Endometrial microvascular endothelial cells (primary cell): ENCODE data around the gene MRPL49. TPM values are rescaled to one million over a fixed set of nuclear protein-coding genes. Genes with fewer than 3 reads are reported as not detected.
"Not testable (repeated sequence)": the region's sequence is repeated elsewhere in the genome, so short reads cannot be mapped to it uniquely, and the experiment has no call there.

Source experiments
- in situ Hi-C: cut with HindIII; loops from 2 replicates; pipeline ENCODE4 v1.10.0; 2017; ENCODE audit warnings: low sequenced_read_pairs, low pct_unique_long_range_greater_than_20kb; ENCODE audit errors: inconsistent ontology term
- total RNA-seq: library from RNA; depleted of rRNA; stranded (reverse); fragments of >200 nt; gene quantifications from one replicate; pipeline ENCODE4 v1.2.3, GENCODE V29; 2015; ENCODE audit errors: inconsistent ontology term

The MRPL49 gene
- total RNA-seq, 1 donor from 2014 or later = 56.2 TPM

DNA sequence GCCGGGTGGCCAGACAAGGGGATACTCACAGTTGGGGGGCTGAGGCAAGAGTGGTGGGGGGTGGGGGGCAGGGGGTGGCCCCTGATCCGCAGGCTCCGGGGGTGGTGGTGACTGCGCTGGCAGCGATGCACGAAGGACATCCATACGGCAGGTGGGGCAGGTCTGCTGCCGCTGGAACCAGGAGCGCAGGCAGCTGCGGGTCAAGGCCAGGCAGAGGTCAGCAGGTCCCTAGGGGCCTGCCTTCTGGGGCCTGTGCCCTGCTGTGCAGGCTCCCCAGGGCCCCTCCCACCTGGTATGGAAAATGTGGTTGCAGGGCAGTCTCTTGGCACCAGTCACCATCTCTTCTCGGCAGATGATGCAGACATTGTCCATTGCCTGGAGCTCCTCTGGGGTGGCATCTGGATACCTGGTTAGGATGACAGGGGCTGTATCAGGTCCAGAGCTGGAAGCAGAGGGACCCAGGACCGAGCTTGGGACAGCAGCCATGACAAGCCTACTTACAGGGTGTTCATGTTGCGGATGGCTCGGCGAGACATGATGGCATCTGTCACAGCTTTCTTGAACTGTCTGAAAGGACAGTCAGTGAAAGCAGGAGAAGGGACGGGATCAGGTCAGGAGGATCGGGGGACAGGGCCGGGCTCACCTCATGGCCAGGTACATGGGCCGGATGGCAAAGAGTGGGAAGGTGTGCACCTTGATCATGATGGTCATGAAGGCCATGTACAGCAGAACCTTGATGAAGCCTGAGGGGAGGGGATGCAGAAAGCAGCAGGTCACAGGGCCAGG lies 8.7 kb downstream of the MRPL49 start:
- in situ Hi-C loops = no loop called here

DNA sequence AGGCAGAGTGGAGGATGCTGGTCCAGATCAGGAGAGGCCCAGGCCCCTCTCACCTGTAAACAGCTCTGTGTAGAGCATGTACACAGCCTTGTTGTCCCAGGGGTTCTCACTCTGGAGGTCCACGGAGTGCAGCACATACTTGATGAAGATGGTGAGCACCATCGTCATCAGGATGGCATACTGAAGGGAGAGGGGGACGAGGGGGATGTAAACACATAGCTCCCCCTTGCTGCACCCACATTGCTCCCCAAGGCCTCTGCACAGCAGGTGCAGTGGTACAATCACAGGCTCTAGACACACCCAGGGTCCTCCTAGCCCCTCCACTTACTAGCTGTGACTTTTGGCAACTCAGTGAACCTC lies 9.3 kb downstream of the MRPL49 start:
- in situ Hi-C loops = no loop called here

DNA sequence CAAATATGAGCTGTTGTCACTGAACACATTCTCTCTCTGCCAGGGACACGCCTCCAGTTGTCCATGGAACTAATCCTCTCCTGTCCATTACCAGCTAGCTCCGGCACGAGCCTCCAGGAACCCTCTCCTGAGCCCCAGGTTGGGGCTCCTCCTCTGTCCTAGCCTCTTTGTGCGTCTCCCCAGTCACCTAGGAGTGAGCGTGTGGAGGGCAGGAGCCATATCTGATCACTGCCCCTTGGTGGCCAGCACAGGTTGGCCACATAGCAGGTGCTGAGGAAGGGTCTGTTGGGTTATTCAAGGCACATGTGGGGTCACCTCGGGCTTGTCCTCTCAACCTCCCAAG lies 9.7 kb downstream of the MRPL49 start:
- in situ Hi-C loops = no loop called here

DNA sequence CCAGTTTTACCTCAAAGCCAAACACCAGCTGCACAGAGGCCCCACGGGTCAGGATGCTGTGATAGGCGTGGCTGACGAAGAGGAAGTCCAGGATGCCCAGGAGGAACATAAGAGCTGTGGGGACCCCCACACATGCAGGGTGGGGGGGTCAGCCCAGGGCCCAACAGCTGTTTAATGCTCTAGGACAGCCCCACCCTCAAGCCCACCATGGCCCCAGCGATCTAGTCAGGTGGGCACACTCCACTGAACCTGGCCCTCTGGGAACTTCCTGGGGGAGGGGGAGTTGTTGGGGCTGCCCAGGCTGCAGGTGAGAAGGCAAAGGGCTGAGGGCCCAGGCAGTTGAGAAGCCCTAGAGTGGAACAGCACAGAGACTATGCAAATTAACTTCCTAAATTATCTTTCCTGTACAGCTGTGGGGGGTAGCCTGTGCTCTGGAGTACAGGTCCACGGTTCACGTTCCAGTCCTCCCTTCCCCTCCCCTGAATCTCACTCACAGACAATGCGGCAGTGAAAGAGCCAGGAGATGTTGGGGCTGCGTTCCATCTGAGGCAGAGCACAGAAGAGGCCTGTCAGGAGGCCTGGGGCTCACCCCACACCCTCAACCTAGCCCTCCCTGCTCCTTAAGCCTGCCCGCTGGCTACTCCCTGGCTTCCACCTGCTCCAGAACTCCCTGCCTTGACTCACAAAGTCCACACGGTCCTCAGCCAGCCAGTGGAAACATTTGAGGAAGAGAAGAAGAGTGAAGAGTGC lies 10.3 kb downstream of the MRPL49 start:
- in situ Hi-C loops = no loop called here

DNA sequence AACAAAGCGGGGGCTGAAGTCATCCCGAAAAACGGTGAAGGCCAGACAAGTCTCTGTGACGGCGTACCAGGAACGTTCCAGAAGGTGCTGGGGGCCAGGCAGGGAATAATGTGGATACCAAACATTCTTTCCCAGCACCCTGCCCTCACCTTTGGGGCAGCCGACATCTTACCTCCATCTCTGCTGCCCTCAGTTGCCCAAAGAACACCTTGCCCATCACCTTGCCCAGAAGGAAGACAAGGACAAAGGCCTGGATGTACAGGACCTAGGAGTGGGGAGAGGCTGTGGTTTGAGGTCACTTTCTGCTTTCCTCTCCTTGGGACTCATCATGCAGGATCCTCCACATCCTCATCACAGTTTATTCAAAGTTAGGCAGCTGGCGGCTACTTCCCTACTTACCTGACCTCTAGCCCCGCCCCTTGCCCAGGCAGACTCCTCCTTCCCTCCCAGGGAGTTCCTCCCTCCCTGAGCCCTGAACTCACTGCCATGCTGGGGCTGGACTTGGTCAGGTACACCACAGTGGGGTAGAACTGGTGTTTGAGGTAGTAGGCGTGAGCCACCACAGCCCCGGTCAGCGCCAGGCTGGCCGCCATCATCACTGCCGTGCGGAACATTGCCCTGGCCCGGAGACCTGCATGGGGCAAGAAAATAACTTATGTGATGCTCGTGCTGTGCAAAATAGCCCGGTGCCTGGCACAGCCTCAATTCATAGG lies 11.0 kb downstream of the MRPL49 start:
- in situ Hi-C loops = no loop called here

DNA sequence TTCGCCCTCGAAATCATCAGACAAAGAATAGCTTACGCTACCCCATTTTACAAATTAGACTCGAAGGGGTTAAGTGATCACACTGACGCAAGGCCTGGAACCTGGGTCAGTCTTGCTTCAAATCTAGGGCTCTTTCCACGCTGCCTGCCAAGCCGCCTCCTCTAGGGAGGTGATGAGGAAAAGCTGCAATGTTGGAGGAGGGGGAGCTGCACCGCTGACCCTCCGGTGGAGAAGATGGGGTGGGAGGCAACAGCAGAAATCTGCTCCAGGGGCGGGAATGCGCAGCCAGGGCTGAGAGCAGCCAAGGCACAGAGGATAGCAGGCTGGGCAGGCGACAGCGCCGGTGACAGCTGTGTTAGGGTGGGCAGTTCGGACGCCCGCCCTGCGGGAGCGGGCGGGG lies 11.6 kb downstream of the MRPL49 start:
- in situ Hi-C loops = no loop called here

DNA sequence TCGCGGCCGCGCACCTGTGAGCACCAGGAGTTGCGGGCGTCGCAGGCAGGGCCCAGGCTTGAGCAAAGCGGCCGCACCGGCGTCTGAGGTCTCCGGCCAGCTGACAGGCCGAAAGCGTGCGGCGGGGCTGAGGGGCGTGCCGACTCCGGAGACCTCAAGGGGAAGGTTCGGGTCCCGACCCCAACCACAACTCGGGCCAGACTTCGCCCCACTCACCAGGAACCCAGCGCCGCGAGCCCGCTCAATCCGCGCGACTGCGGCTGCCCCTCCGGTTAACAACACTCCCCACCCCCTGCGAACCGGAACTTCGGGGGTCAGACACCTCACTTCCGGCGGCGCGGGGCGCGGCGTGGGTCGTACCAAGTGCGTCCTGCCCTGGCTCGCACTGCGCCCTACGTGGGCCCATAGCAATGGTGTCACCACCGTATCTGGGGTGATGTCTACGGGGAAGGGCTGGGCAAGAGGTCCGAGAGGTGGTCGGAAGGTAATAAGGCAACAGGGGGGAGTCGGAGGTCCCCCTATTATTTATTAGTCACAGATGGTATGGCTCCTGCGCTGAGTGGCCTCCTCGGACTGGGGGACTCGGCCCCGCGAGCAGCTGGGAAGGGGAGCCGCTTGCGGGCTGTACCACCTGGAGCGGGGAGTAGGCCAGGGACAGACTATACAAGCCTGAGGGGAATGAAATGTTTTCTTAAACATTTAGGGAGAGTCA lies 12.3 kb downstream of the MRPL49 start, which contains the start of gene SYVN1:
SYVN1 (minus strand) TSS at position 280 of the 712 bp plus-strand sequence. CDS start 918 bp downstream, outside the sequence.
- in situ Hi-C loops = no loop called here

DNA sequence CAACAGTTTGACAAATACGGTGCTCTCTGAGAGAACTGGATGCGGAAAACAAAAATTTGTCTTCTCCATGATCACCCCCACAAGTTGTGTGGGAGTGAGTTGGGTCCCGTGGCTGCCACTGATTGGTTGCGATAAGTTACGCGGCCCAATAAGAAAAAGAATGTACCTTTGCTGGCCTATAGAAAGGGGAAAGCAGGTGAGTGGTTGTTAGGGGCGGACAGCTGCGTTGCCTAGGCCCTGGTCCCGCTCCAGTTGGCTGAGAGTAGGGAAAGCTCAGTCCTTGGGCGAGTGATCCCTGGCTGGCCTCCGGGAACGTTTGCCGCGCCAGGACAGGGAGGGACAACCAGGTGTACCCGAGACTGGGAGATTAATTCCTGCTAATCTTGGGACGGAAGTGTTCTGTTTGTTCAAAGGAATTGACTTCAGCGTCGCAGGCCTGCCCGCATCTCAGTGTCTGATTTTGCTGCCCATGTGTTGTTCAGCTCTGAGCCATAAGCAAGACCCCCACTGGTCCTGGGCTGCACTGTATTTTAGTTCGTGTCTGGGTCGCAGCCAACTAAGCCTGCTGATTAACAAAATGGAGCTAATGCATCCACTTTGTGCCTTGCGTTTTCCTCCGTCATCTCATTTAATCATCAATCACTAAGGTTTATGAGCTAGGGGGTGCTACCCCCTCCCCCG lies 13.0 kb downstream of the MRPL49 start:
- in situ Hi-C loops = no loop called here

DNA sequence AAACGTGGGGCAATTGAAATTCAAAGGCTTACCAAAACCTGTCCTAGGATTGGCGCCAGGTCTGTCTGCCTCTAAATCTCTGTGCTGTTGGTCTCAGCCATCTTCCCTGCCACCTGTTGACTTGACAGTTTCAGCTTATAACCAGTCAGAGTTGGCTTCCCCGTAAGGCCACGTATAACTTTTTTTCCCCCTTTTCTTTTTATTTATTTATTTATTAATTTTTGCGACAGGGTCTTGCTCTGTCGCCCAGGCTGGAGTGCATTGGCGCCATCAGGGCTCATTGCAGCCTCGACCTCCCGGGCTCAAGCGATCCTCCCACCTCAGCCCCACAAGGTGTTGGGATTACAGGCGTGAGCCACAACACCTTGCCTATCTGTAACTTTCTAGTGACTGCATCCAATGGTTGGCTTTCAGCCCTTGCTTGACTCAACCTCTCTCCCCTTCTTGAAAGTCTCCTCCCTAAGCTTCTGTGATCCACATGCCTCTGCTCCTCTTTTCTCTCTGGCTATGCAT lies 13.6 kb downstream of the MRPL49 start:
- in situ Hi-C loops = no loop called here

DNA sequence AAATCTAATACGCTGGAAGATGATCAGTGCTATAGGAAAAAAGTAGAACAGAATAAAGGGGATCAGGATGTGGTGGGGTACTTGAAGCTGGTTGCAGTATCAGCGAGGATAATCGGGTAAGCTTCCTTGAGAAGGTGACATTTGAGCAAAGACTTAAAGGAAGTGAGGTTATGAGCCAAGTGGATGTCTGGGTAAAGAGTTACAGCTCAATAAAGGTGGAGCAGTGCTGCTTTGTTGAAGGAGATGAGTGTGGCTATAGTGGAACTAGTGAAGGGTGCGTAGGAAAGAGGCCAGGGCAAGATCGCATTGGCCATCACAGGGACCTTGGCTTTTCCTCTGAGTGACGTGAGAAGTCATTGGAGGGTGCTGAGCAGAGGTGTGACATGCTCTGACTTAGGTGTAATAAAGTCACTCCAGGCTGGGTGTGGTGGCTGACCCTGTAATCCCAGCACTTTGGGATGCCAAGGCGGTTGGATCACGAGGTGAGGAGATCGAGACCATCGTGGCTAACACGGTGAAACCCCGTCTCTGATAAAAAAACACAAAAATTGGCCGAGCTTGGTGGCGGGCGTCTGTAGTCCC lies 14.5 kb downstream of the MRPL49 start:
- in situ Hi-C loops = no loop called here

DNA sequence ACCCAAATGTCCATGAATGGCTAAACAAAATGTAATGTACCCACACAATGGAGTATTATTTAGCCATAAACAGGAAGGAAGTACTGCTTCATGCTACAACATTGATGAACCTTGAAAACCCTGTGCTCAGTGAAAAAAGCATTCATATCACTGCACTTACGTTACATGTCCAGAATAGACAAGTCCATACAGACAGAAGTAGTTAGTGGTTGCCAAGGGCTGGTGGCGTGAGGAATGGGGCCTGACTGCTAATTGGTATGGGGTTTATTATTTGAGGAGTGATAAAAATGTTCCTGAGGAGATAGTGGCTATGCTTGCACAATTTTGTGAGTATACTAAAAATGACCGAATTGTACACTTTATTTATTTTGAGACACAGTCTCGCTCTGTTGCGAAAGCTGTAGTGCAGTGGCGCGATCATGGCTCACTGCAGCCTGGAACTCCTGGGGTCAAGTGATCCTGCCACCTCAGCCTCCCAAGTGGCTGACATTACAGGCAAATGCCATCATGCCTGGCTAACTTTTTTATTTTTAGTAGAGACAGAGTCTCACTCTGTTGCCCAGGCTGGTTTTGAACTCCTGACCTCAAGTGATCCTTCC lies 19.9 kb downstream of the MRPL49 start:
- in situ Hi-C loops = no loop called here

DNA sequence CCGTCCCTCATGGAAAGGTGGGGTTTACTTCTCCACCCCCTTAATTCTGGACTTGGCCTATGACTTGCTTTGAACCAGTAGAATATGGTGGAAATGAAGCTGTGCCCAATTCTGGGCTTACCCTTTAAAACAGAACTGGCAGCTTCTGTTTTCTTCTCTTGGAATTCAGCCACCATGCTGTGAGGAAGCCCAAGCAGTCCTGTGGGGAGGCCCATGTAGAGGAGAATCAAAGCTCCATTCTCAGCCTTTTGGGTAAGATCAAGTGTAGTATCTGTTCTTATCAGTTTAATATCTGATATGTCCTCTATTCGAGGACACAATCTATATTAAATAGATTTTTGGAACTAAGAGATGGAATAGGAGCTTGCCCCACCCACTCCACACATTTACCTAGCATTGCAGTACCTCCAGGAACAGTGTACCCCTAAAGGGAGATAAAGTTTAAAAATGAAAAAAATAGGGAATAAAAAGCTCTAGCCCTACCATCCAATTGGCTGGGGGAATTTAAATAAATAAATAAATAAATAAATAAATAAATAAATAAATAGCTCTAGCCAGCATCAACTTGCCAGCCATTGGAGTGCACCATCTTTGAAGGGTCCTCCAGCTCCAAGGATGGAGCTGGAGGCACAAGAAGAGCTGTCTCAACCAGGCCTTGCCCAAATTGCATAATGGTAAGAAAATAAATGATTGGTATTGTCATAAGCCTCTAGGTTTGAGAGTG lies 25.4 kb downstream of the MRPL49 start:
- in situ Hi-C loops = no loop called here

DNA sequence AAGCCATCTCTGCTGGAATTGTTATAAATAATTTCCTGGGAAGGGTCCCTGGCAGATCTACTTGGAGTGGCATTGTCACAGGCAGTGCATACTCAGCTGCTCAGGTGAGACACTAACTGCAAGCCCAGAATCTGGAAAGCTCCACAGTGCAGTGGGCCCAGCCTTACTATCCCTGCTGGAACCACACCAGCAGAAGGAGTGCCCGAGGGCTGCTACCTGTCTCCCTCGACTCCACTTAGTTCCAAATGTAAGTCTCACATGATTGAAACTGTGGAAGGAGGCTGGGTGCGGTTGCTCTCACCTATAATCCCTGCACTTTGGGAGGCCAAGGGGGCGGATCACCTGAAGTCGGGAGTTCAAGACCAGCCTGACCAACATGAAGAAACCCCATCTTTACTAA lies 26.5 kb downstream of the MRPL49 start:
- in situ Hi-C loops = no loop called here

DNA sequence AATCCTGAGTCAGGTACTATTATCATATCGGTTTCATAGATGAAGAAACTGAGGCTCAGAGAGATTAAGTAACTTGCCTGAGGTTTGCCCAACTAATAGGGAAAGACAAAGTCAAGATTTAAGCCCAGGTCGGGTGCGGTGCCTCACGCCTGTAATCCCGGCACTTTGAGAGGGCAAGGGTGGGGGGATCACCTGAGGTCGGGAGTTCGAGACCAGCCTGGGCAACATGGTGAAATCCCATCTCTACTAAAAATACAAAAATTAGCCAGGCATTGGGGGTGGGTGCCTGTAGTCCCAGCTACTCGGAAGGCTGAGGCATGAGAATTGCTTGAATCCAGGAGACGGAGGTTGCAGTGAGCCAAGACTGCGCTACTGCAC lies 28.0 kb downstream of the MRPL49 start:
- in situ Hi-C loops = not testable (repeated sequence)

DNA sequence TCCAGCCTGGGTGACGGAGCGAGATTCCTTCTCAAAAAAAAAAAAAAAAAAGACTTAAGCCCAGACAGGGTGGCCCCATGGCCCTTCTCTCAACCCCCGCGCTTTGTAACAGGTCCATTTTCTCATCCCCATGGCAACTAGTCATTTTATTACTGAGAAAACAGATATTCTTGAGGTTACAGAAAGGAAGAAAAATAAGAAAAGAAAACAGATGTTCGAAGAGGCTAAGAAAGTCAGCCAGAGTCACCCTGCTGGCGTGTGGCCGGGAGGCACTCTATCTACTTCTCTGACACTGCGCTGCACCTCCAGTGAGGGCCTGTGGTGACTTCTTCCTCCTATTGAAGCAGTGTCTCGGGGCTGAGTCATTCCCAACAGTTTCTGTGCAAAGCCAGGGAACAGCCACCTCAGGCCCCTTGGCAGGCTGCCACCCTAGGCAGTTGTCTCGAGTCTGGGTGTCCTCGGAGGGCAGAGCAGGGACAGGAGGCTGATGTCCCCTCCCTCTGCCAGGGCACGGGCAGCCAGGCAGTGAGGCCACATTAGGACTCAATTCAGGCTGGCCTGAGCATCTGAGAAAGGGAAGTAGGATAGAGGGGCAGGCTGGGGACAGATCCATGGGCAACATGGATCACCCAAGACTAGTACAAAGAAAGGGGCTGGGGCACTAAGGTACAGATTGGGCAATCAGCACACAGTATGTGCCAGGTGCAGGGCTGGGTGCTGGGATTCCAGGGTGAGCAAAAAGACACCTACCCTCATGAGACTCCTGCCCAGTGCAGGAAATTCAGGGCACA lies 28.6 kb downstream of the MRPL49 start:
- in situ Hi-C loops = no loop called here

DNA sequence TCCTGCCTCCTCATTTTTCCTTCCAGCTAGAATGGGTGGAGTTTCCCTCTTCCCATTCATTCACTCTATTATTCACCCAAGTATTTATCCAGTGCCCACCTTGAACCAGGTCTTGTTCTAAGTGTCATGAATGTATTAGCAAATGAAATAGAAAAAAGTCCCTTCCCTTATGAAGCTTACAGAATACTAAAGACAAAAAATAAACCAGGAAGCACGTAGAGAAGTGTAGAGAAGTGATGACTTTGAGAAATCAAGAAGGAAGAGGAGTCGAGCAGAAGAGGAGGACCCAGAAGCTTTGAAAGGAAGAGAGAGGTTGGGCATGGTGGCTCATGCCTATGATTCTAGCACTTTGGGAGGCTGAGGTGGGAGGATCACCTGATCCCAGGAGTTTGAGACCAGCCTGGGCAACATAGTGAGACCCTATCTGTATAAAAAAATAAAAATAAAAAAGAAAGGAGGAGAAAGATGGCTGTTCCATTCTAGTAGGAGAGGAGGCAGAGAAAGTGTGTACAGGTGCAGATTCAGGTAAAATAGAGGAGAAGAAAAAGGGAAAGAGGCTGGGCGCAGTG lies 29.3 kb downstream of the MRPL49 start:
- in situ Hi-C loops = no loop called here
